Measurements from ENCODE around the gene KHDRBS1.

- TF ChIP-seq POLR2A (IDR thresholded peaks at IDR 0.05) (no peak), CTCF (IDR thresholded peaks at IDR 0.05) (no peak)
Measured at GRCh38 chr1:32025515-32025914, 11.8 kb downstream of the KHDRBS1 start.

All from right lobe of liver (tissue), 4 donors.